DND-41 (cell line): ENCODE data around the gene BCL11B.

ENCODE experiments used
- ATAC-seq: fragments of 200-7000 bp; cut with Tn5 transposase; 3 replicates; pipeline ENCODE4 v1.9.1; 2021; ENCODE audit warnings: low read depth; ENCODE audit not compliant: insufficient read depth
- DNase-seq: peaks from one replicate; pipeline ENCODE4 v3.0.0-alpha.2; 2020
- H2AFZ ChIP-seq: 2 replicates; pipeline ENCODE4 v1.6.0; 2012; ENCODE audit warnings: low read depth, low read length
- H3K27ac ChIP-seq: 2 replicates; pipeline ENCODE4 v1.5.1; 2012; ENCODE audit warnings: low read length, inconsistent platforms
- H3K27me3 ChIP-seq: fragments of 200-600 bp; sonication (generic); 2 replicates; pipeline ENCODE4 v1.6.0; 2012; ENCODE audit warnings: low read length, mild to moderate bottlenecking, inconsistent platforms; ENCODE audit not compliant: insufficient read depth, poor library complexity
- H3K36me3 ChIP-seq: 2 replicates; pipeline ENCODE4 v1.5.1; 2012; ENCODE audit warnings: low read length, inconsistent platforms; ENCODE audit not compliant: insufficient read depth
- H3K4me1 ChIP-seq: 2 replicates; pipeline ENCODE4 v1.5.1; 2012; ENCODE audit warnings: mild to moderate bottlenecking, low read length; ENCODE audit not compliant: insufficient read depth
- H3K4me2 ChIP-seq: 2 replicates; pipeline ENCODE4 v1.6.0; 2012; ENCODE audit warnings: mild to moderate bottlenecking, moderate library complexity, low read length, inconsistent platforms; ENCODE audit not compliant: insufficient read depth
- H3K4me3 ChIP-seq, 2 experiments: fragments of 200-600 bp in 1 of 2; shearing (Covaris generic) in 1 of 2; 2 replicates each; pipeline ENCODE4 v1.5.1; 2012 to 2016; ENCODE audit warnings: inconsistent platforms in 2 of 2, low read length in 2 of 2, mild to moderate bottlenecking in 2 of 2, low read depth in 1 of 2, moderate library complexity in 1 of 2
- H3K79me2 ChIP-seq: 2 replicates; pipeline ENCODE4 v1.6.0; 2012; ENCODE audit warnings: low read length, inconsistent platforms; ENCODE audit not compliant: insufficient read depth
- H3K9ac ChIP-seq: 2 replicates; pipeline ENCODE4 v1.6.0; 2012; ENCODE audit warnings: low read depth, mild to moderate bottlenecking, inconsistent platforms, low read length, moderate library complexity
- H3K9me3 ChIP-seq: 2 replicates; pipeline ENCODE4 v1.5.1; 2012; ENCODE audit warnings: low read length, moderate library complexity, mild to moderate bottlenecking, inconsistent platforms; ENCODE audit not compliant: insufficient read depth, severe bottlenecking
- H4K20me1 ChIP-seq: 2 replicates; pipeline ENCODE4 v1.6.0; 2012; ENCODE audit warnings: low read length; ENCODE audit not compliant: insufficient read depth
- EZH2 ChIP-seq: IDR thresholded peaks from 3 replicates; pipeline ENCODE4 v1.6.1; 2012; ENCODE audit warnings: borderline replicate concordance, low read depth, mild to moderate bottlenecking, moderate library complexity, low read length, inconsistent platforms; ENCODE audit not compliant: severe bottlenecking
- TF ChIP-seq, protein P1 (sequence below): IDR thresholded peaks from 2 replicates; pipeline ENCODE4 v1.5.1; 2012; ENCODE audit warnings: borderline replicate concordance, low read length, moderate library complexity, mild to moderate bottlenecking; ENCODE audit not compliant: poor library complexity, severe bottlenecking; ENCODE audit errors: extremely low read depth

BCL11B gene

GRCh38 chr14:99234355-99234754, 37.6 kb downstream of the BCL11B start:
- Histone ChIP-seq H3K36me3 (peaks cover 87% of the 10 kb centered on the region), H3K9ac (no peak overlapping the region), H3K4me2 (no peak overlapping the region), H3K4me3 (no peak overlapping the region), H4K20me1 (peaks cover 91% of the 10 kb centered on the region), H3K27ac (no peak overlapping the region), H3K4me1 (peaks cover 11% of the 10 kb centered on the region; the same call in 1 of the 2 replicates), H3K27me3 (no peaks in the 10 kb centered on the region), H3K79me2 (peaks cover 100% of the 10 kb centered on the region), H3K9me3 (no peaks in the 10 kb centered on the region), H2AFZ (no peak overlapping the region)
- DNase-seq (no peak), ATAC-seq (no peak)
- TF ChIP-seq EZH2, result no peak
- TF ChIP-seq, protein P1, sequence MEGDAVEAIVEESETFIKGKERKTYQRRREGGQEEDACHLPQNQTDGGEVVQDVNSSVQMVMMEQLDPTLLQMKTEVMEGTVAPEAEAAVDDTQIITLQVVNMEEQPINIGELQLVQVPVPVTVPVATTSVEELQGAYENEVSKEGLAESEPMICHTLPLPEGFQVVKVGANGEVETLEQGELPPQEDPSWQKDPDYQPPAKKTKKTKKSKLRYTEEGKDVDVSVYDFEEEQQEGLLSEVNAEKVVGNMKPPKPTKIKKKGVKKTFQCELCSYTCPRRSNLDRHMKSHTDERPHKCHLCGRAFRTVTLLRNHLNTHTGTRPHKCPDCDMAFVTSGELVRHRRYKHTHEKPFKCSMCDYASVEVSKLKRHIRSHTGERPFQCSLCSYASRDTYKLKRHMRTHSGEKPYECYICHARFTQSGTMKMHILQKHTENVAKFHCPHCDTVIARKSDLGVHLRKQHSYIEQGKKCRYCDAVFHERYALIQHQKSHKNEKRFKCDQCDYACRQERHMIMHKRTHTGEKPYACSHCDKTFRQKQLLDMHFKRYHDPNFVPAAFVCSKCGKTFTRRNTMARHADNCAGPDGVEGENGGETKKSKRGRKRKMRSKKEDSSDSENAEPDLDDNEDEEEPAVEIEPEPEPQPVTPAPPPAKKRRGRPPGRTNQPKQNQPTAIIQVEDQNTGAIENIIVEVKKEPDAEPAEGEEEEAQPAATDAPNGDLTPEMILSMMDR, result no peak

DNA sequence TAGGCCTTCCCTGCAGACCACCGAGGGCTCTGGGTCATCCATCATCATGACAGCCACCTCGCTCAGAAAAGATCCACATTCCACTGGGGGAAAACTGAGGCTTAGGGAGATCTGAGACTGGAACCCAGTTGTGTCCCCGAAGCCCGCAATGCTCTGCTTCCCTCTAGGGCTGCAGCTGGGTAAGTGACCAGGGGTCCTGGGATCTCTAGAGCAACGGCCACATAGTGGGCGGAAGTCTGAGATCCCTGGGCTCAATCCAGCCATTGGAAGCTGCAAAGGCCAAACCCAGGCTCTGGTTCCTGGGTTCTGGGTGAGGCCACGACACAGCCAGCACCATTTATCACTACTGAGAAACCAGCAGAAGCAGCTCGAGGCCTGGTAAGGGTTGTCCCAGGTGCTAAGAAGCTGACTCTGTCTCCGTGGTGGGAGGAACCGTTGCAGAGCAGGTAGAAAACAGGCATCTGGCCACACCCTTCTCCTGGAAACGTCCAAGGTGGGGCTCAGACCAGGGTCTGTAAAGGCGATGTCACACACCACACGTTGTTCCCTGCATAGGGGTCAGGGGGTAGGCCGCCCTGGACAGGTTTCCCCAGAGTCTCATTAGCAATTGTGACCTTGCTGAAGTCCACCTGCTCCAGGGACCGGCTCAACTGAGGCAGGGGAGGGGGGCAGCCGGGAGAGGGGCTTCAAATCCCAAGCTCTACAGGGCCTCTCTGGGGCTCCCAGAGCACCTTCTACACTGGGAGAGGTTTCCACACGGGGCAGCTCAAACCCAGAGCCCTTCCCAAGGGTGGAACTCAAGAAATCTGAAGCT, 38.6 kb downstream of the BCL11B start:
- peaks cover 87% of the 10 kb centered on the region for H3K36me3 ChIP-seq
- H3K9me3 ChIP-seq, result no peaks in the 10 kb centered on the region
- no peak overlapping the region for H3K4me2 ChIP-seq
- no peak for ATAC-seq
- no peak for TF ChIP-seq EZH2
- TF ChIP-seq, protein P1, result no peak
- no peaks in the 10 kb centered on the region for H3K27me3 ChIP-seq
- no peak overlapping the region for H3K27ac ChIP-seq
- peaks cover 11% of the 10 kb centered on the region; the same call in 1 of the 2 replicates for H3K4me1 ChIP-seq
- no peak for DNase-seq
- no peak overlapping the region for H3K4me3 ChIP-seq
- H4K20me1 ChIP-seq, result peaks cover 91% of the 10 kb centered on the region
- peaks cover 100% of the 10 kb centered on the region for H3K79me2 ChIP-seq
- H2AFZ ChIP-seq, result no peak overlapping the region
- H3K9ac ChIP-seq, result no peak overlapping the region

GRCh38 chr14:99232714-99233214, 39.2 kb downstream of the BCL11B start:
- no peak for TF ChIP-seq EZH2
- TF ChIP-seq, protein P1, result no peak
- no peak overlapping the region for H3K9ac ChIP-seq
- H3K9me3 ChIP-seq, result no peaks in the 10 kb centered on the region
- peaks cover 100% of the 10 kb centered on the region for H3K79me2 ChIP-seq
- ATAC-seq (no peak), DNase-seq (no peak)
- peaks cover 10% of the 10 kb centered on the region; the same call in 1 of the 2 replicates for H3K4me1 ChIP-seq
- H4K20me1 ChIP-seq, result peaks cover 91% of the 10 kb centered on the region
- no peak overlapping the region for H3K4me2 ChIP-seq
- H3K27me3 ChIP-seq, result no peaks in the 10 kb centered on the region
- peaks cover 87% of the 10 kb centered on the region for H3K36me3 ChIP-seq
- no peak overlapping the region for H3K27ac ChIP-seq
- H3K4me3 ChIP-seq, result no peak overlapping the region
- no peak overlapping the region for H2AFZ ChIP-seq
